ENCODE data around the gene ATP6V1G3.

- TF ChIP-seq, protein P1, sequence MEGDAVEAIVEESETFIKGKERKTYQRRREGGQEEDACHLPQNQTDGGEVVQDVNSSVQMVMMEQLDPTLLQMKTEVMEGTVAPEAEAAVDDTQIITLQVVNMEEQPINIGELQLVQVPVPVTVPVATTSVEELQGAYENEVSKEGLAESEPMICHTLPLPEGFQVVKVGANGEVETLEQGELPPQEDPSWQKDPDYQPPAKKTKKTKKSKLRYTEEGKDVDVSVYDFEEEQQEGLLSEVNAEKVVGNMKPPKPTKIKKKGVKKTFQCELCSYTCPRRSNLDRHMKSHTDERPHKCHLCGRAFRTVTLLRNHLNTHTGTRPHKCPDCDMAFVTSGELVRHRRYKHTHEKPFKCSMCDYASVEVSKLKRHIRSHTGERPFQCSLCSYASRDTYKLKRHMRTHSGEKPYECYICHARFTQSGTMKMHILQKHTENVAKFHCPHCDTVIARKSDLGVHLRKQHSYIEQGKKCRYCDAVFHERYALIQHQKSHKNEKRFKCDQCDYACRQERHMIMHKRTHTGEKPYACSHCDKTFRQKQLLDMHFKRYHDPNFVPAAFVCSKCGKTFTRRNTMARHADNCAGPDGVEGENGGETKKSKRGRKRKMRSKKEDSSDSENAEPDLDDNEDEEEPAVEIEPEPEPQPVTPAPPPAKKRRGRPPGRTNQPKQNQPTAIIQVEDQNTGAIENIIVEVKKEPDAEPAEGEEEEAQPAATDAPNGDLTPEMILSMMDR (IDR thresholded peaks at IDR 0.05; ENCODE audit: insufficient read depth, low read length, poor library complexity, severe bottlenecking), result no peak
- no peak for TF ChIP-seq EZH2phosphoT487 (conservative IDR thresholded peaks at IDR 0.05; ENCODE audit: low read length)
Measured at GRCh38 chr1:198534548-198535418, 5.7 kb downstream of the ATP6V1G3 start.

Data from SU-DHL-6 (cell line).